CD14-positive monocyte (primary cell): ENCODE measurements around the gene NMNAT3. TPM values are rescaled to one million over a fixed set of nuclear protein-coding genes. Genes with fewer than 3 reads are reported as not detected.

Experiments used
- DNase-seq, 3 donors: peaks; one replicate each; pipeline ENCODE4 v3.0.0-alpha.2; 2011 to 2022
- H2AFZ ChIP-seq: 2 replicates; pipeline ENCODE4 v1.6.0; 2012; ENCODE audit warnings: mild to moderate bottlenecking, low read depth, low read length, inconsistent platforms; ENCODE audit not compliant: insufficient read depth, poor library complexity, severe bottlenecking
- H3K27ac ChIP-seq, 2 donors: 1 replicate in 1 of 2; 2 replicates in 1 of 2; pipeline ENCODE4 v1.5.1; 2012 to 2013; ENCODE audit warnings: low read length in 2 of 2, control low read depth in 1 of 2, inconsistent platforms in 1 of 2, low read depth in 1 of 2, mild to moderate bottlenecking in 1 of 2
- H3K27me3 ChIP-seq, 2 donors: one replicate each; pipeline versions ENCODE4 v1.6.0 to v1.6.1; 2011 to 2013; ENCODE audit warnings: low read length in 2 of 2; ENCODE audit not compliant: control insufficient read depth in 2 of 2, insufficient read depth in 2 of 2
- H3K36me3 ChIP-seq, 2 donors: replicated peaks in 1 of 2; 1 replicate in 1 of 2; 2 replicates in 1 of 2; pipeline versions ENCODE4 v1.5.1 to v1.6.1; 2012 to 2013; ENCODE audit warnings: low read length in 2 of 2, control low read depth in 1 of 2, inconsistent platforms in 1 of 2, mild to moderate bottlenecking in 1 of 2; ENCODE audit not compliant: insufficient read depth in 2 of 2, control insufficient read depth in 1 of 2
- H3K4me1 ChIP-seq, 2 donors: 1 replicate in 1 of 2; 2 replicates in 1 of 2; pipeline versions ENCODE4 v1.5.1 to v1.6.1; 2012 to 2013; ENCODE audit warnings: low read length in 2 of 2, control low read depth in 1 of 2, inconsistent platforms in 1 of 2, mild to moderate bottlenecking in 1 of 2, moderate library complexity in 1 of 2; ENCODE audit not compliant: insufficient read depth in 2 of 2, control insufficient read depth in 1 of 2
- H3K4me2 ChIP-seq: replicated peaks from 2 replicates; pipeline ENCODE3; 2012; ENCODE audit warnings: low read length, moderate library complexity, mild to moderate bottlenecking; ENCODE audit not compliant: poor library complexity, severe bottlenecking; ENCODE audit errors: extremely low read depth
- H3K4me3 ChIP-seq, 3 experiments: fragments of 200-600 bp in 1 of 3; sonication (generic) in 1 of 3; replicated peaks in 1 of 3; 1 replicate in 2 of 3; 2 replicates in 1 of 3; pipeline ENCODE4 v1.5.1; 2011 to 2013; ENCODE audit warnings: low read length in 3 of 3, mild to moderate bottlenecking in 3 of 3, control low read depth in 2 of 3, low read depth in 2 of 3, inconsistent platforms in 1 of 3, moderate library complexity in 1 of 3
- H3K79me2 ChIP-seq: 2 replicates; pipeline ENCODE4 v1.6.0; 2012; ENCODE audit warnings: mild to moderate bottlenecking, control low read depth, inconsistent platforms, low read length, moderate library complexity; ENCODE audit not compliant: insufficient read depth
- H3K9ac ChIP-seq: 2 replicates; pipeline ENCODE4 v1.6.0; 2017; ENCODE audit warnings: low read length, mild to moderate bottlenecking; ENCODE audit not compliant: insufficient read depth, poor library complexity, severe bottlenecking
- H3K9me3 ChIP-seq, 2 donors: replicated peaks in 1 of 2; 1 replicate in 1 of 2; 2 replicates in 1 of 2; pipeline versions ENCODE4 v1.5.1 to v1.6.1; 2012 to 2013; ENCODE audit warnings: low read length in 2 of 2, control low read depth in 1 of 2; ENCODE audit not compliant: control insufficient read depth in 1 of 2, insufficient read depth in 1 of 2
- H4K20me1 ChIP-seq: 2 replicates; pipeline ENCODE4 v1.6.0; 2012; ENCODE audit warnings: mild to moderate bottlenecking, low read length, control low read depth, moderate library complexity; ENCODE audit not compliant: insufficient read depth
- H3K27ac Mint-ChIP-seq, 7 donors: one replicate each; pipeline ENCODE4 v1.8.0; 2020; ENCODE audit warnings: mild to moderate bottlenecking in 7 of 7, mixed read lengths in 7 of 7, moderate library complexity in 6 of 7, inconsistent platforms in 2 of 7
- H3K27me3 Mint-ChIP-seq, 3 donors: one replicate each; pipeline ENCODE4 v1.8.0; 2021 to 2022; ENCODE audit warnings: low read depth in 3 of 3, mild to moderate bottlenecking in 3 of 3, mixed read lengths in 3 of 3, moderate library complexity in 3 of 3, inconsistent platforms in 1 of 3
- H3K36me3 Mint-ChIP-seq, 2 donors: one replicate each; pipeline ENCODE4 v1.8.0; 2020; ENCODE audit warnings: mixed read lengths in 2 of 2, inconsistent platforms in 1 of 2, mild to moderate bottlenecking in 1 of 2
- H3K4me1 Mint-ChIP-seq: one replicate; pipeline ENCODE4 v1.8.0; 2020; ENCODE audit warnings: mild to moderate bottlenecking, mixed read lengths
- H3K4me3 Mint-ChIP-seq, 2 donors: one replicate each; pipeline ENCODE4 v1.8.0; 2020; ENCODE audit warnings: mild to moderate bottlenecking in 2 of 2, mixed read lengths in 2 of 2, moderate library complexity in 1 of 2
- H3K9me3 Mint-ChIP-seq, 7 donors: one replicate each; pipeline ENCODE4 v1.8.0; 2020 to 2022; ENCODE audit warnings: mixed read lengths in 7 of 7, mild to moderate bottlenecking in 6 of 7, moderate library complexity in 6 of 7, inconsistent platforms in 2 of 7
- CTCF ChIP-seq: fragments of 200-600 bp; IDR thresholded peaks from one replicate; pipeline ENCODE4 v1.8.0; 2022; ENCODE audit warnings: antibody characterized with exemption, mild to moderate bottlenecking
- WGBS: methylation state at CpG from one replicate; pipeline ENCODE4 v1.1.5; 2013; ENCODE audit warnings: missing lambda C conversion rate; ENCODE audit not compliant: insufficient coverage; 5-methylcytosine and 5-hydroxymethylcytosine counted together
- intact Hi-C, 2 donors: fragments of 100-400 bp; cut with micrococcal nuclease; formaldehyde crosslinking; loops; one replicate each; pipeline versions ENCODE4 v1.15.0 to v1.15.1; 2023
- polyA plus RNA-seq, 3 donors: library from polyadenylated mRNA; depleted of rRNA in 1 of 3; unstranded in 2 of 3; stranded (reverse) in 1 of 3; fragments of 300-500 nt in 2 of 3; fragments of >200 nt in 1 of 3; fragmentation: Illumina TruSeq in 2 of 3; gene quantifications; 1 replicate in 2 of 3; 2 replicates in 1 of 3; pipeline ENCODE4 v1.2.3, GENCODE V29; 2012 to 2021

The NMNAT3 gene
- polyA plus RNA-seq, 3 donors = 1.4 to 5.7 (median 2.9) TPM

GRCh38 chr3:139695007-139695406 lies 17.2 kb upstream of the NMNAT3 start:
- no peak for TF ChIP-seq CTCF
- H3K27me3 Mint-ChIP-seq = no peaks in the 10 kb centered on the region

DNA sequence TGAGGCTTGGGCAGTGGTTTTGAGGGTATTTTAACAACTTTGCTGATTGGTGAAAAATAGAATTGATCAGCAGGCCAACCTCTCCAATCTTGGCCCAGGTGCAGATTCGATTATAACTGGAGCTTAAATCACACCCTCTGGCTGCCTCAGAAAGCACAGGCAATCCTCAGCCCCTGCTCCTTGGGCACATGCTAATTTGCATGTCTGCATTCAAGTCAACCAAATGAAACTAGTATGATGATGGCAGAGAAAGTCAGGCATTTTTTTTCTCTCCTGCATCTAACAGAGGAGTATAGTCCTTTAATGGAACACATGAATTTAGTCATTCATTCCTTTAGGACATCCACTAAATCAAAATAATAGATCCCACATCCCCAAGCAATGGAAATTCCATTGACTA lies 16.8 kb upstream of the NMNAT3 start:
- Histone ChIP-seq H3K9me3 (no peaks in the 10 kb centered on the region), H3K4me2 (no peak overlapping the region), H4K20me1 (no peaks in the 10 kb centered on the region), H3K36me3 (no peaks in the 10 kb centered on the region), H3K27ac (no peak overlapping the region), H3K27me3 (no peaks in the 10 kb centered on the region), H3K4me1 (no peaks in the 10 kb centered on the region), H3K9ac (no peak overlapping the region), H2AFZ (no peak overlapping the region), H3K4me3 (no peak overlapping the region), H3K79me2 (no peaks in the 10 kb centered on the region)
- peaks cover 0 to 2% (median 0%) of the 10 kb centered on the region in 3 donors for H3K27me3 Mint-ChIP-seq
- no peak for DNase-seq
- no peak overlapping the region for H3K4me3 Mint-ChIP-seq
- H3K36me3 Mint-ChIP-seq = no peaks in the 10 kb centered on the region
- no peak overlapping the region for H3K27ac Mint-ChIP-seq
- WGBS = 83% methylated on average over 1 of the region's 1 CpG
- no peak for TF ChIP-seq CTCF
- intact Hi-C loops = no loop called here
- H3K9me3 Mint-ChIP-seq = no peaks in the 10 kb centered on the region
- H3K4me1 Mint-ChIP-seq = peaks cover 8% of the 10 kb centered on the region

More at GRCh38 chr3:139695007-139695406, 17.2 kb upstream of the NMNAT3 start:
- intact Hi-C loops = no loop called here
- no peaks in the 10 kb centered on the region for H3K36me3 ChIP-seq
- Mint-ChIP-seq H3K4me3 (no peak overlapping the region), H3K27ac (peak overlapping the region in 1 of 7 donors; percentile 33), H3K36me3 (no peaks in the 10 kb centered on the region), H3K4me1 (peaks cover 8% of the 10 kb centered on the region), H3K9me3 (no peaks in the 10 kb centered on the region)
- H3K4me2 ChIP-seq = no peak overlapping the region
- H3K27me3 ChIP-seq = no peaks in the 10 kb centered on the region
- WGBS = no CpG with 5 or more reads among the region's 3 CpGs
- H3K9me3 ChIP-seq = no peaks in the 10 kb centered on the region
- H4K20me1 ChIP-seq = no peaks in the 10 kb centered on the region
- no peak overlapping the region for H3K9ac ChIP-seq
- no peak overlapping the region for H3K4me3 ChIP-seq
- no peak overlapping the region for H3K27ac ChIP-seq
- H3K79me2 ChIP-seq = no peaks in the 10 kb centered on the region
- H3K4me1 ChIP-seq = no peaks in the 10 kb centered on the region
- no peak overlapping the region for H2AFZ ChIP-seq
- no peak for DNase-seq
